Natural killer cell (primary cell): ENCODE measurements around the gene SCAMP4. TPM values are rescaled to one million over a fixed set of nuclear protein-coding genes. Genes with fewer than 3 reads are reported as not detected.

ENCODE experiments used
- ATAC-seq, 3 donors: fragments of 150-1000 bp in 2 of 3; fragments of 200-7000 bp in 1 of 3; cut with Tn5 transposase; 1 replicate in 1 of 3; 2 replicates in 2 of 3; pipeline ENCODE4 v1.10.0; 2021; ENCODE audit warnings: mild to moderate bottlenecking in 2 of 3, moderate library complexity in 2 of 3
- DNase-seq, 2 donors: peaks; one replicate each; pipeline versions ENCODE4 v3.0.0 to v3.0.0-alpha.2; 2013 to 2021; ENCODE audit warnings: mixed read lengths in 1 of 2
- H3K27ac ChIP-seq: one replicate; pipeline ENCODE4 v1.5.1; 2013; ENCODE audit warnings: mild to moderate bottlenecking, low read length
- H3K27me3 ChIP-seq: one replicate; pipeline ENCODE4 v1.6.1; 2013; ENCODE audit warnings: low read length; ENCODE audit not compliant: control insufficient read depth, insufficient read depth
- H3K36me3 ChIP-seq: one replicate; pipeline ENCODE4 v1.6.1; 2013; ENCODE audit warnings: low read length; ENCODE audit not compliant: control insufficient read depth, insufficient read depth
- H3K4me1 ChIP-seq: one replicate; pipeline ENCODE4 v1.6.1; 2013; ENCODE audit warnings: low read length; ENCODE audit not compliant: control insufficient read depth, insufficient read depth
- H3K4me3 ChIP-seq: one replicate; pipeline ENCODE4 v1.5.1; 2013; ENCODE audit warnings: low read length
- H3K9me3 ChIP-seq: one replicate; pipeline ENCODE4 v1.6.1; 2013; ENCODE audit warnings: low read length; ENCODE audit not compliant: control insufficient read depth, insufficient read depth
- H3K27ac Mint-ChIP-seq, 2 donors: one replicate each; pipeline ENCODE4 v1.8.0; 2022; ENCODE audit warnings: mild to moderate bottlenecking in 2 of 2, mixed read lengths in 2 of 2, moderate library complexity in 1 of 2
- H3K27me3 Mint-ChIP-seq, 2 donors: one replicate each; pipeline ENCODE4 v1.8.0; 2022; ENCODE audit warnings: low read depth in 2 of 2, mixed read lengths in 2 of 2
- H3K36me3 Mint-ChIP-seq: one replicate; pipeline ENCODE4 v1.8.0; 2022; ENCODE audit warnings: mixed read lengths
- H3K4me1 Mint-ChIP-seq, 2 donors: one replicate each; pipeline ENCODE4 v1.8.0; 2022; ENCODE audit warnings: mixed read lengths in 2 of 2
- H3K4me3 Mint-ChIP-seq: one replicate; pipeline ENCODE4 v1.8.0; 2022; ENCODE audit warnings: mild to moderate bottlenecking, moderate library complexity, mixed read lengths
- H3K9me3 Mint-ChIP-seq, 2 donors: one replicate each; pipeline ENCODE4 v1.8.0; 2022; ENCODE audit warnings: mixed read lengths in 2 of 2
- CTCF ChIP-seq: fragments of 200-600 bp; IDR thresholded peaks from one replicate; pipeline ENCODE4 v1.8.0; 2022; ENCODE audit warnings: antibody characterized with exemption
- WGBS: methylation state at CpG from one replicate; pipeline ENCODE4 v1.1.7; 2013; ENCODE audit warnings: missing lambda C conversion rate; ENCODE audit not compliant: insufficient coverage; 5-methylcytosine and 5-hydroxymethylcytosine counted together
- intact Hi-C: fragments of 100-400 bp; cut with micrococcal nuclease; formaldehyde crosslinking; loops from one replicate; pipeline ENCODE4 v1.14.2; 2022
- total RNA-seq, 4 donors: library from RNA; stranded (reverse); fragments of 120-200 nt in 1 of 4; gene quantifications; one replicate each; pipeline versions ENCODE4 v1.2.3 to v1.2.4, GENCODE V29; 2013 to 2022

Gene SCAMP4
- total RNA-seq: 10 to 100 TPM; 43.1 to 53.7 (median 46.9) TPM
- total RNA-seq (2013): 15.1 TPM

DNA sequence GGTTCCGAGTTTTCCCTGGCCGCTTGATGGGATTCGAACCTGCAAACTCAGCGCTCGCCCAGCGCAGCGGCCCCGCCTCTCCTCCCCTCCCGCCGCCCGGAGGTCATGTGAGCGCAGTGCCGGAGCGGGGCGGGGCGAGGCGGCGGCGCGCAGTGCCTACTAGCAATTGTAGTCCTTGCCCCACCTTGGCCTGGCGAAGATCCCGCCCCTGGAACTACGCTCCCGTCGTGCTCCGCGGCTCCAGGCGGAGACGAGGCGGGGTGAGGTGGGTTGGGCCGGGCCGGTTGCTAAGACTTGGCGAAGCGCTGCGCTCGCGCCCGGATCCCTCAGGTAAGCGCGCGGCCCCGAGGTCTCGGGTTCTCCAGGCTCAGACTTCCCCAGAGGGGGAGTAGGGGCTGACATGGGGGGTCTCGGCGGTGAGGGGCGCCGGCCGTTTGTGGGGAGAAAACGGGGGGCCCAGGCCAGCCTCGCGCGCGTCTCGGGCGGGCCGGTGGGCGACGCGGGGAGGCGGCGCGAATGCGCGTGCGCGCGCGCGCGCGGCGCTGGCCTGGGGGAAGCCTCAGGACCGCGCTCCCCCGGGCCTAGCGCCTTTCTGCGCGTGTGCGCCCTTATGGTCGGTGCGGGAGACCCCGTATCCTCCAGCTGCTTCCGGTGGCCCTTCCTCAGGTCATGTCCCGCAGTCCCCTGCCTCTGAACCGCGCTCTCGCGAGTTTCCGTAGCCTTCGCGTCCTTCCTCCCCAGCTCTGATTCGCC lies at the start of gene SCAMP4, which contains the start of gene ADAT3:
Gene SCAMP4, plus strand, starts transcription at position 290 of the 753 bp plus-strand sequence. CDS start 9,621 bp downstream, outside the sequence.
Gene ADAT3, plus strand, starts transcription at position 290 of the 753 bp plus-strand sequence. CDS start 6,649 bp downstream, outside the sequence.
- peak within 1 kb of the TSS; percentile 81 to 89 for H3K27ac Mint-ChIP-seq
- under 1% methylated on average over 92 of the region's 92 CpGs for WGBS
- peak within 1 kb of the TSS; percentile 92 for H3K4me3 Mint-ChIP-seq

DNA sequence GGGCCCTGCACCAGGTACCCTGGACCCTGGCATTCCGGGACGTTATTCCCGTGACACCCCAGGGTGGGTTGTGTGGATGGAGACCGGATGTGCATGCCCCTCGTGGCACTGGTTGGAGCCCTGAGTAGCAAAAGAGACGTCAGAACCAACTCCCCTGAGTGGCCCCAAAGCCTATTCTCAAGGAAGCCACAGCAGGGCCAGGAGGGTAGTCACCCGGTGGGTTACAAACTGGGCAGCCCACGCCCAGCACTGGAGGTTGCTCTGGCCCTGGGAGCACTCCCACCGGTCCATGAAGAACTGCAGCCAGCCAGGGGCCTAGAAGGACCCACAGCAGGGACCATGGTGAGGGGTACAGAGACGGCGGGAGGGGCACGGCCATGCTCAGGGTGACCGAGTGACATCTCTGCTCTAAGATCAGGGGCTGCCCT lies 49.4 kb upstream of the SCAMP4 start:
- intact Hi-C loops: no loop called here

More for the DNA sequence above, at the start of gene SCAMP4, which contains the start of gene ADAT3:
- peak within 1 kb of the TSS; percentile 54 for H3K4me3 ChIP-seq
- H3K36me3 ChIP-seq: no peaks in the 10 kb centered on the region
- no peaks in the 10 kb centered on the region for H3K9me3 ChIP-seq
- intact Hi-C loops: loop anchor here (1.0 to 2.0 kb wide), 2 partner anchors 8 to 20 kb away; partner anchors contain the start of gene ABHD17A
- Mint-ChIP-seq H3K4me1 (peaks cover 22 to 33% of the 10 kb centered on the region in 2 donors), H3K36me3 (no peaks in the 10 kb centered on the region), H3K9me3 (no peaks in the 10 kb centered on the region), H3K27me3 (no peaks in the 10 kb centered on the region)
- peak within 1 kb of the TSS; percentile 69 for H3K27ac ChIP-seq
- no peak for TF ChIP-seq CTCF
- DNase-seq (peak; percentile 94 to 99), ATAC-seq (peak; percentile 94 to 98 (median 96))
- H3K4me1 ChIP-seq: peaks cover 63% of the 10 kb centered on the region
- no peaks in the 10 kb centered on the region for H3K27me3 ChIP-seq

DNA sequence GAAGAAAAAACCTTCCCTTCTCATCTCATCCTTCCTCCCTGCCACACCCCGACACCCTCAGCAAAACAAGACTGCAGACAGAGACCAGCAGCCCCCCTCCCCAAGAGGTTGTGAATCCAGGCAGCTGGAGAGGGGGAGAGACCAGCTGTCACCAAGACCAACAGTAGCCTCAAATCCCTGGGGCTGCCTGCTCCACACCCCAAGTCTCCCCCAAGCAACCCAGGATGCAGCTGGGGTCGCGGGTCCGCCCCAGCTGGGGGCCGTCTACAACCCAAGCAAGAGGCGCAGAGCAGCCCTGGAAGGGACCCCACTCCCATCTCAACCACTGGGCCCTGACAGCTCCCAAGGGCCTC lies 48.9 kb upstream of the SCAMP4 start:
- intact Hi-C loops: no loop called here
- H3K4me1 Mint-ChIP-seq: peaks cover 19 to 46% of the 10 kb centered on the region in 2 donors

More for the DNA sequence above, 49.4 kb upstream of the SCAMP4 start:
- H3K36me3 ChIP-seq: no peaks in the 10 kb centered on the region
- peak overlapping the region; percentile 91 for H3K27ac ChIP-seq
- peaks cover 17 to 47% of the 10 kb centered on the region in 2 donors for H3K4me1 Mint-ChIP-seq
- H3K27ac Mint-ChIP-seq: peak overlapping the region; percentile 82 to 88
- peak in 1 of 2 donors; percentile 59 for DNase-seq
- H3K27me3 ChIP-seq: no peaks in the 10 kb centered on the region
- 6% methylated on average over 13 of the region's 13 CpGs for WGBS
- H3K4me1 ChIP-seq: peaks cover 94% of the 10 kb centered on the region
- H3K9me3 Mint-ChIP-seq: no peaks in the 10 kb centered on the region
- no peaks in the 10 kb centered on the region for H3K27me3 Mint-ChIP-seq
- no peaks in the 10 kb centered on the region for H3K36me3 Mint-ChIP-seq
- peak overlapping the region; percentile 84 for H3K4me3 Mint-ChIP-seq
- no peak for TF ChIP-seq CTCF
- ATAC-seq: peak; percentile 7 to 21 (median 15)
- H3K4me3 ChIP-seq: peak overlapping the region; percentile 48
- no peaks in the 10 kb centered on the region for H3K9me3 ChIP-seq

More for the DNA sequence above, 48.9 kb upstream of the SCAMP4 start:
- 6% methylated on average over 6 of the region's 6 CpGs for whole genome bisulfite sequencing
- Mint-ChIP-seq H3K4me3 (peak overlapping the region; percentile 84), H3K27ac (peak overlapping the region; percentile 82 to 88), H3K9me3 (no peaks in the 10 kb centered on the region), H3K36me3 (no peaks in the 10 kb centered on the region), H3K27me3 (no peaks in the 10 kb centered on the region)
- H3K9me3 ChIP-seq: no peaks in the 10 kb centered on the region
- H3K4me1 ChIP-seq: peaks cover 95% of the 10 kb centered on the region
- H3K36me3 ChIP-seq: no peaks in the 10 kb centered on the region
- ATAC-seq (no peak), DNase-seq (peak in 1 of 2 donors; percentile 37)
- H3K4me3 ChIP-seq: peak overlapping the region; percentile 48
- peak overlapping the region; percentile 91 for H3K27ac ChIP-seq
- no peak for TF ChIP-seq CTCF
- H3K27me3 ChIP-seq: no peaks in the 10 kb centered on the region
